ENCODE data around the gene PROM2.
A peak's percentile ranks its signal among the peaks of the same experiment; 100 is the strongest.

PROM2 gene

GRCh38 chr2:95308426-95308990 lies 34.3 kb downstream of the PROM2 start:
- DNase-seq (ENCODE audit: low spot score) = no peak

GRCh38 chr2:95309599-95309998 lies 35.4 kb downstream of the PROM2 start:
- no peak for DNase-seq (ENCODE audit: low spot score)

GRCh38 chr2:95310216-95310615 lies 36.0 kb downstream of the PROM2 start:
- no peak for DNase-seq (ENCODE audit: low spot score)

- no peak for DNase-seq (ENCODE audit: low spot score)
Observed at GRCh38 chr2:95310651-95311050, 36.4 kb downstream of the PROM2 start.

- DNase-seq (ENCODE audit: low spot score) = no peak
Observed at GRCh38 chr2:95311815-95312542, 37.7 kb downstream of the PROM2 start.

- peak; percentile 92 for DNase-seq (ENCODE audit: low spot score)
Observed at GRCh38 chr2:95312543-95313201, 38.4 kb downstream of the PROM2 start.

- DNase-seq (ENCODE audit: low spot score) = no peak
Observed at GRCh38 chr2:95313296-95314131, 39.3 kb downstream of the PROM2 start.

GRCh38 chr2:95314598-95314963 lies 40.3 kb downstream of the PROM2 start:
- DNase-seq (ENCODE audit: low spot score) = no peak

GRCh38 chr2:95314964-95315611 lies 40.8 kb downstream of the PROM2 start:
- DNase-seq (ENCODE audit: low spot score) = peak; percentile 59

GRCh38 chr2:95315801-95316411 lies 41.7 kb downstream of the PROM2 start:
- no peak for DNase-seq (ENCODE audit: low spot score)

GRCh38 chr2:95316466-95317122 lies 42.3 kb downstream of the PROM2 start:
- no peak for DNase-seq (ENCODE audit: low spot score)

GRCh38 chr2:95317123-95317500 lies 42.9 kb downstream of the PROM2 start:
- no peak for DNase-seq (ENCODE audit: low spot score)

- no peak for DNase-seq (ENCODE audit: low spot score)
Observed at GRCh38 chr2:95317665-95318425, 43.6 kb downstream of the PROM2 start.

GRCh38 chr2:95318431-95319220 lies 44.4 kb downstream of the PROM2 start:
- DNase-seq (ENCODE audit: low spot score) = no peak

- DNase-seq (ENCODE audit: low spot score) = no peak
Observed at GRCh38 chr2:95319481-95320343, 45.5 kb downstream of the PROM2 start.

- no peak for DNase-seq (ENCODE audit: low spot score)
Observed at GRCh38 chr2:95320344-95320712, 46.1 kb downstream of the PROM2 start.

GRCh38 chr2:95320986-95321767 lies 46.9 kb downstream of the PROM2 start:
- no peak for DNase-seq (ENCODE audit: low spot score)
